PC-3 (cell line): ENCODE data around the gene SPATA32.
A peak's percentile ranks its signal among the peaks of the same experiment; 100 is the strongest.

Experiments used
- EZH2 ChIP-seq: fragments of 300-600 bp; sonication (generic); IDR thresholded peaks from one replicate; pipeline ENCODE4 v1.6.1; 2017; ENCODE audit warnings: antibody characterized with exemption, mild to moderate bottlenecking, low read length; ENCODE audit not compliant: unreplicated experiment
- TF ChIP-seq, protein P1 (sequence below): fragments of 300-600 bp; sonication (generic); conservative IDR thresholded peaks from 2 replicates; pipeline ENCODE4 v1.5.1; 2017; ENCODE audit warnings: antibody characterized with exemption, low read depth, mild to moderate bottlenecking, low read length

DNA sequence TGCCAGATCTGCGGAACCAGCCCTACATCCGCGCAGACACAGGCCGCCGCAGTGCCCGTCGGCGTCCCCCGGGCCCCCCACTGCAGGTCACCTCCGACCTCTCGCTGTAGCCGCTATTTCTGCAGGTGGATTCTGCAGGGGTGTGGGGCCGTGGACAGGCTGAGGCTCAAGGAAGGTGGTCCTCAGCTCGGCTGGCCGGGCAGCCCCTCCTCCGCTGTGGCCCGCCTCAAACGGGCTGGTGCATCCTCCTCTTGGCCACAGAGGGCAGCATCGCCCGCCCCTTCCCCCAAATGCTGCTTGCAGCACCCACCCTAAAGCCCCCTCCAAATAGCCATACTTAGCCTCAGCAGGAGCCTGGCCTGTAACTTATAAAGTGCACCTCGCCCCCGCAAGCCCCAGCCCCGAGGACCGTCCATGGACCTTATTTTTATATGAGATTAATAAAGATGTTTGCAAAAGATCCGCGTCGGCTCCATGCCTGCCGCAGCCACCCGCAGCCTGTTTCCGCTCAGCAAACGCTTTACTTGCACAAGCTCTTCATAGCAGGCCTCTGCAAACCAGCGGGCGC lies 14.9 kb downstream of the SPATA32 start:
- TF ChIP-seq, protein P1, sequence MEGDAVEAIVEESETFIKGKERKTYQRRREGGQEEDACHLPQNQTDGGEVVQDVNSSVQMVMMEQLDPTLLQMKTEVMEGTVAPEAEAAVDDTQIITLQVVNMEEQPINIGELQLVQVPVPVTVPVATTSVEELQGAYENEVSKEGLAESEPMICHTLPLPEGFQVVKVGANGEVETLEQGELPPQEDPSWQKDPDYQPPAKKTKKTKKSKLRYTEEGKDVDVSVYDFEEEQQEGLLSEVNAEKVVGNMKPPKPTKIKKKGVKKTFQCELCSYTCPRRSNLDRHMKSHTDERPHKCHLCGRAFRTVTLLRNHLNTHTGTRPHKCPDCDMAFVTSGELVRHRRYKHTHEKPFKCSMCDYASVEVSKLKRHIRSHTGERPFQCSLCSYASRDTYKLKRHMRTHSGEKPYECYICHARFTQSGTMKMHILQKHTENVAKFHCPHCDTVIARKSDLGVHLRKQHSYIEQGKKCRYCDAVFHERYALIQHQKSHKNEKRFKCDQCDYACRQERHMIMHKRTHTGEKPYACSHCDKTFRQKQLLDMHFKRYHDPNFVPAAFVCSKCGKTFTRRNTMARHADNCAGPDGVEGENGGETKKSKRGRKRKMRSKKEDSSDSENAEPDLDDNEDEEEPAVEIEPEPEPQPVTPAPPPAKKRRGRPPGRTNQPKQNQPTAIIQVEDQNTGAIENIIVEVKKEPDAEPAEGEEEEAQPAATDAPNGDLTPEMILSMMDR = peak; percentile 72
- no peak for TF ChIP-seq EZH2
